ENCODE measurements around the gene PGF. TPM values are rescaled to one million over a fixed set of nuclear protein-coding genes. Genes with fewer than 3 reads are reported as not detected.

The PGF gene
- total RNA-seq, 1 experiment from 2014 or later = 6.4 TPM

- TF ChIP-seq JUND (IDR thresholded peaks at IDR 0.05) = no peak
- no peak overlapping the region for H2AFZ ChIP-seq (ENCODE audit: low read depth, low read length, poor library complexity, severe bottlenecking)
- DNase-seq (ENCODE audit: low read depth, low spot score) (no peak), ATAC-seq (no peak)
- POLR2A ChIA-PET = no interaction called here
- no peaks in the 10 kb centered on the region for H3K79me2 ChIP-seq (ENCODE audit: insufficient read depth, low read length)
- CTCF ChIA-PET = no interaction called here
- intact Hi-C loops (cut with micrococcal nuclease) = no loop called here
- no peaks in the 10 kb centered on the region for H3K9me2 ChIP-seq (ENCODE audit: insufficient read depth)
- H3K36me3 ChIP-seq (ENCODE audit: control insufficient read depth in 1 of 2, insufficient read depth in 2 of 2, low read length in 2 of 2) = no peaks in the 10 kb centered on the region
- RAD21 ChIA-PET (ENCODE audit: low non-redundant PET in 1 of 2, low total read pairs in 2 of 2, uncharacterized antibody in 2 of 2, unreplicated experiment in 2 of 2) = no interaction called here
- H3K9me3 ChIP-seq (ENCODE audit: control insufficient read depth in 1 of 2, insufficient read depth in 1 of 2, low read depth in 1 of 2, low read length in 2 of 2) = no peaks in the 10 kb centered on the region
- peaks cover 0 to 12% of the 10 kb centered on the region in 2 experiments; a peak in 2 of 4 replicates for H3K4me1 ChIP-seq (ENCODE audit: control insufficient read depth in 1 of 2, insufficient read depth in 2 of 2, low read length in 2 of 2)
- H3K4me3 ChIP-seq (replicated peaks in 1 of 2; ENCODE audit: low read depth in 1 of 2, low read length in 2 of 2) = no peak overlapping the region
- no peak overlapping the region for H3K9ac ChIP-seq (ENCODE audit: low read length)
- H3K4me2 ChIP-seq (ENCODE audit: low read length) = no peak overlapping the region
- no peaks in the 10 kb centered on the region for H3K27me3 ChIP-seq (ENCODE audit: insufficient read depth, low read length)
- no TSS peak for BruUV-seq (replicated peaks)
- no peak overlapping the region for H3K27ac ChIP-seq (ENCODE audit: low read depth, low read length)
- no peaks in the 10 kb centered on the region for H4K20me1 ChIP-seq (ENCODE audit: insufficient read depth)
These were observed 35.8 kb downstream of the PGF start for GRCh38 chr14:74919421-74920165.

GRCh38 chr14:74918380-74918779, 37.0 kb downstream of the PGF start:
- H3K9me2 ChIP-seq (ENCODE audit: insufficient read depth) = no peaks in the 10 kb centered on the region
- H3K4me1 ChIP-seq (ENCODE audit: control insufficient read depth in 1 of 2, insufficient read depth in 2 of 2, low read length in 2 of 2) = peaks cover 0 to 9% of the 10 kb centered on the region in 2 experiments; a peak in 2 of 4 replicates
- no peaks in the 10 kb centered on the region for H3K9me3 ChIP-seq (ENCODE audit: control insufficient read depth in 1 of 2, insufficient read depth in 1 of 2, low read depth in 1 of 2, low read length in 2 of 2)
- no TSS peak for BruUV-seq (replicated peaks)
- no peaks in the 10 kb centered on the region for H3K27me3 ChIP-seq (ENCODE audit: insufficient read depth, low read length)
- CTCF ChIA-PET = interaction anchor here (1.6 kb wide), 1 partner anchor 13 kb away, joined by 4 read pairs; no protein-coding TSS in a partner anchor
- no peaks in the 10 kb centered on the region for H3K36me3 ChIP-seq (ENCODE audit: control insufficient read depth in 1 of 2, insufficient read depth in 2 of 2, low read length in 2 of 2)
- no peaks in the 10 kb centered on the region for H3K79me2 ChIP-seq (ENCODE audit: insufficient read depth, low read length)
- RAD21 ChIA-PET (ENCODE audit: low non-redundant PET in 1 of 2, low total read pairs in 2 of 2, uncharacterized antibody in 2 of 2, unreplicated experiment in 2 of 2) = no interaction called here
- no peak overlapping the region for H3K4me2 ChIP-seq (ENCODE audit: low read length)
- H2AFZ ChIP-seq (ENCODE audit: low read depth, low read length, poor library complexity, severe bottlenecking) = no peak overlapping the region
- no peaks in the 10 kb centered on the region for H4K20me1 ChIP-seq (ENCODE audit: insufficient read depth)
- no peak overlapping the region for H3K4me3 ChIP-seq (replicated peaks in 1 of 2; ENCODE audit: low read depth in 1 of 2, low read length in 2 of 2)
- intact Hi-C loops (cut with micrococcal nuclease) = no loop called here
- TF ChIP-seq EZH2 (IDR thresholded peaks at IDR 0.05) (no peak), SP1 (IDR thresholded peaks at IDR 0.05; ENCODE audit: low read depth) (no peak), ZNF274 (IDR thresholded peaks at IDR 0.05; ENCODE audit: low read depth, low read length) (no peak), REST (IDR thresholded peaks at IDR 0.05; ENCODE audit: low read depth) (no peak), ATF3 (IDR thresholded peaks at IDR 0.05) (no peak), CEBPB (IDR thresholded peaks at IDR 0.05; ENCODE audit: low read depth) (no peak), CBX3 (IDR thresholded peaks at IDR 0.05; ENCODE audit: low read depth) (no peak), JUND (IDR thresholded peaks at IDR 0.05) (no peak), SRF (IDR thresholded peaks at IDR 0.05; ENCODE audit: low read depth) (no peak), EGR1 (IDR thresholded peaks at IDR 0.05; ENCODE audit: low read depth) (no peak), ZBTB33 (IDR thresholded peaks at IDR 0.05; ENCODE audit: extremely low read depth, insufficient replicate concordance, low read length) (no peak)
- H3K9ac ChIP-seq (ENCODE audit: low read length) = no peak overlapping the region
- no peak for DNase-seq (ENCODE audit: low read depth, low spot score)
- no peak for ATAC-seq
- H3K27ac ChIP-seq (ENCODE audit: low read depth, low read length) = no peak overlapping the region
- POLR2A ChIA-PET = no interaction called here
